AG09309 (cell line): ENCODE data around the gene IFIT1B.
"Not testable (repeated sequence)": the region's sequence is repeated elsewhere in the genome, so short reads cannot be mapped to it uniquely, and the experiment has no call there.

Experiments used
- DNase-seq: peaks from one replicate; pipeline ENCODE4 v3.0.0-alpha.2; 2010; ENCODE audit warnings: low read depth
- H3K4me3 ChIP-seq: 2 replicates; pipeline ENCODE4 v1.5.1; 2011; ENCODE audit warnings: mild to moderate bottlenecking, low read depth, low read length, moderate library complexity; ENCODE audit not compliant: control insufficient read depth
- TF ChIP-seq, protein P1 (sequence below): IDR thresholded peaks from 2 replicates; pipeline ENCODE4 v1.5.1; 2011; ENCODE audit warnings: mild to moderate bottlenecking, low read depth, low read length, inconsistent platforms; ENCODE audit not compliant: insufficient read depth, control insufficient read depth; ENCODE audit errors: missing control alignments

IFIT1B gene

DNA sequence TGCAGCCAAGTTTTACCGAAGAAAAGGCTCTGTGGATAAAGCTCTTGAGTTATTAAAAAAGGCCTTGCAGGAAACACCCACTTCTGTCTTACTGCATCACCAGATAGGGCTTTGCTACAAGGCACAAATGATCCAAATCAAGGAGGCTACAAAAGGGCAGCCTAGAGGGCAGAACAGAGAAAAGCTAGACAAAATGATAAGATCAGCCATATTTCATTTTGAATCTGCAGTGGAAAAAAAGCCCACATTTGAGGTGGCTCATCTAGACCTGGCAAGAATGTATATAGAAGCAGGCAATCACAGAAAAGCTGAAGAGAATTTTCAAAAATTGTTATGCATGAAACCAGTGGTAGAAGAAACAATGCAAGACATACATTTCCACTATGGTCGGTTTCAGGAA, 25.2 kb downstream of the IFIT1B start:
- H3K4me3 ChIP-seq = no peak overlapping the region
- DNase-seq = no peak
- TF ChIP-seq, protein P1, sequence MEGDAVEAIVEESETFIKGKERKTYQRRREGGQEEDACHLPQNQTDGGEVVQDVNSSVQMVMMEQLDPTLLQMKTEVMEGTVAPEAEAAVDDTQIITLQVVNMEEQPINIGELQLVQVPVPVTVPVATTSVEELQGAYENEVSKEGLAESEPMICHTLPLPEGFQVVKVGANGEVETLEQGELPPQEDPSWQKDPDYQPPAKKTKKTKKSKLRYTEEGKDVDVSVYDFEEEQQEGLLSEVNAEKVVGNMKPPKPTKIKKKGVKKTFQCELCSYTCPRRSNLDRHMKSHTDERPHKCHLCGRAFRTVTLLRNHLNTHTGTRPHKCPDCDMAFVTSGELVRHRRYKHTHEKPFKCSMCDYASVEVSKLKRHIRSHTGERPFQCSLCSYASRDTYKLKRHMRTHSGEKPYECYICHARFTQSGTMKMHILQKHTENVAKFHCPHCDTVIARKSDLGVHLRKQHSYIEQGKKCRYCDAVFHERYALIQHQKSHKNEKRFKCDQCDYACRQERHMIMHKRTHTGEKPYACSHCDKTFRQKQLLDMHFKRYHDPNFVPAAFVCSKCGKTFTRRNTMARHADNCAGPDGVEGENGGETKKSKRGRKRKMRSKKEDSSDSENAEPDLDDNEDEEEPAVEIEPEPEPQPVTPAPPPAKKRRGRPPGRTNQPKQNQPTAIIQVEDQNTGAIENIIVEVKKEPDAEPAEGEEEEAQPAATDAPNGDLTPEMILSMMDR = no peak

DNA sequence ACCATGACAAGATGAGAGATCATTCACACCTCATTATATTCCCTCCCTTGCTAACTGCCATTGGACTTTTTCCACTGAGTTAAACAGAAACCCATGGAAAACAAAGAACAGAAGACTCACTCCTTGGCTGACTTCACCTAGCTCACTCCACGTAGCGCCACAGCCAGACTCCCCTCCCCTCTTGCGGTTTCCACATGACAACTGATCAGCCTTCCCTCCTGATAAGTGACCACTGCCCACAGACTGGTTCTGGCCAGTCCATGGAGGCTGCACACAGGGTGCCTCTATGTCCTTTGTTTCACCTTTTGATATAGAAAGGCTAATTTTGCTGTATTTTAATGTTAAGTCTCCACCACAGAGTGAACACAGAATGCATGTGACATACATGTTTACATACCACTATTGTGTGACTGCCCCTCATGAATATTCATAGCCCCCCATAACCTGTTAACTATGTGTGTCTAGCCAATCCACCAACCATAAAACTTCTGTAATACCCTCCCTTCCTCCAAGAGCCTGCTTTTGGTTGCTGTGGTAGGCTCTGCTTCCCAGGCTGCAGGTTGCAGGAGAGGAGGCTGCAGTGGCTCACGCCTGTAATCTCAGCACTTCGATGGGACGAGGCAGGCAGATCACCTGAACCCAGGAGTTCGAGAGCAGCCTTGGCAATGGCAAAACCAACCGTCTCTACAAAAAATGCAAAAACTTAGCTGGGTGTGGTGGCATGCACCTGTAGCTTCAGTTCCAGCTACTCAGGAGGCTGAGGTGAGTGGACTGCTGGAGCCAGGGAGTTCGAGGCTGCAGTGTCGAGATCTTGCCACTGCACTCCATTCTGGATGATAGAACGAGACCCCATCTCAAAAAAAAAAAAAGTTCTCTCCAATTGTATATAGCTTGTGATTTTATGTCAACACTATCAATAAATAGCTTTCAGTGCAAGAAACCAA, 26.5 kb downstream of the IFIT1B start:
- no peak for DNase-seq
- TF ChIP-seq, protein P1 = no peak
- H3K4me3 ChIP-seq = no peak overlapping the region

DNA sequence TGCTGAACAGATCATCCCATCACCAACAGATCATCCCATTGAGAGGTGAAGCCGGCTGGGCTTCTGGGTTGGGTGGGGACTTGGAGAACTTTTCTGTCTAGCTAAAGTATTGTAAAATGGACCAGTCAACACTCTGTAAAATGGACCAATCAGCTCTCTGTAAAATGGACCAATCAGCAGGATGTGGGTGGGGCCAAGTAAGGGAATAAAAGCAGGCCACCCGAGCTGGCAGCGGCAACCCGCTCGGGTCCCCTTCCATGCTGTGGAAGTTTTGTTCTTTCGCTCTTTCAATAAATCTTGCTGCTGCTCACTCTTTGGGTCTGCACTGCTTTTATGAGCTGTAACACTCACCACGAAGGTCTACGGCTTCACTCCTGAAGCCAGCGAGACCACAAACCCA, 28.3 kb downstream of the IFIT1B start:
- not testable (repeated sequence) for DNase-seq, H3K4me3 ChIP-seq

DNA sequence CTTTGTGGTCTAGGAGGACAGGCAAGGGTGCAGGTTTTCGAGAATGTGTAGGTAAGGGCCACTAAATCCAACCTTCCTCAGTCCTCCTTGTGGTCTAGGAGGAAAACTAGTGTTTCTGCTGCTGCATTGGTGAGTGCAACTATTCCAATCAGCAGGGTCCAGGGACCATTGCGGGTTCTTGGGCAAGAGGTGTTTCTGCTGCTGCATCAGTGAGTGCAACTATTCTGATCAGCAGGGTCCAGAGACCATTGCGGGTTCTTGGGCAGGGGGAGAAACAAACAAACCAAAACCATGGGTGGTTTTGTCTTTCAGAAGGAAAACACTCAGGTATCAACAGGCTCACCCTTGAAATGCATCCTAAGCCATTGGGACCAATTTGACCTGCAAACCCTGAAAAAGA, 29.9 kb downstream of the IFIT1B start:
- DNase-seq, H3K4me3 ChIP-seq: not testable (repeated sequence)

DNA sequence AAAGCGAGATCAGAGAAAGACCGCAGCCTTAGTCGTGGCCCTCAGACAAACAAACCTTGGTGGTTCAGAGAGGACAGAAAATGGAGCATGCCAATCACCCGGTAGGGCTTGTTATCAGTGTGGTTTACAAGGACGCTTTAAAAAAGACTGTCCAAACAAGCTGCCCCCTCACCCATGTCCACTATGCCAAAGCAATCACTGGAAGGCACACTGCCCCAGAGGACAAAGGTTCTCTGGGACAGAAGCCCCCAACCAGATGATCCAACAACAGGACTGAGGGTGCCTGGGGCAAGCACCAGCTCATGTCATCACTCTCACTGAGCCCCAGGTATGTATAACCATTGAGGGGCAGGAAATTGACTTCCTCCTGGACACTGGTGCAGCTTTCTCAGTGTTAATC, 31.4 kb downstream of the IFIT1B start:
- DNase-seq, H3K4me3 ChIP-seq: not testable (repeated sequence)

DNA sequence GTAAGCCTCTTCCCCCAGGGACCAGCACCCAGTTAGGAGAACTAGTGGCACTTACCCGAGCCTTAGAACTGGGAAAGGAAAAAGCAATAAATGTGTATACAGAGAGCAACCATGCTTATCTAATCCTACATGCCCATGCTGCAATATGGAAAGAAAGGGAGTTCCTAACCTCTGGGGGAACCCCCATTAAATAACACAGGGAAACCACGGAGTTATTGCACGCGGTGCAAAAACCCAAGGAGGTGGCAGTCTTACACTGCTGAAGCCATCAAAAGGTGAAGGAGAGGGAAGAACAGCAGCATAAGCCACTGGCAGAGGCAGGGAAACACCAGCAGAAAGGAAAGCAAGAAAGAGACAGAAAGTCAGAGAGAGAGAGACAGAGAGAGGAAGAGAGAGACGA, 32.7 kb downstream of the IFIT1B start:
- H3K4me3 ChIP-seq = not testable (repeated sequence)

DNA sequence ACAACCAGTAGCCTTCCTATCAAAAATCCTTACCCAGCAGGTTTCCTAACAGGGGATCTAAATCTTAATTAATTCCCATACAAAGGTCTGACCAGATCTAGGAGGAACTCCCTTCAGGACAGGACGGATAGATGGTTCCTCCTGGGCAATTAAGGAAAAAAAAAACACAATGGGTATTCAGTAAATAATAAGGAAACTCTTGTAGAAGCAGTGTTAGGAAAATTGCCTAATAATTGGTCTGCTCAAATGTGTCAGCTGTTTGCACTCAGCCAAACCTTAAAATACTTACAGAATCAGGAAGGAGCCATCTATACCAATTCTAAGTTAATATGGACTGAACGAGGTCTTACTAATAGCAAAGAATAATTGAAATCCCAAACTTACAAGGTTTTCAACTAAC, 33.3 kb downstream of the IFIT1B start:
- DNase-seq, H3K4me3 ChIP-seq: not testable (repeated sequence)

More for the DNA sequence above, 32.7 kb downstream of the IFIT1B start:
- DNase-seq = not testable (repeated sequence)

DNA sequence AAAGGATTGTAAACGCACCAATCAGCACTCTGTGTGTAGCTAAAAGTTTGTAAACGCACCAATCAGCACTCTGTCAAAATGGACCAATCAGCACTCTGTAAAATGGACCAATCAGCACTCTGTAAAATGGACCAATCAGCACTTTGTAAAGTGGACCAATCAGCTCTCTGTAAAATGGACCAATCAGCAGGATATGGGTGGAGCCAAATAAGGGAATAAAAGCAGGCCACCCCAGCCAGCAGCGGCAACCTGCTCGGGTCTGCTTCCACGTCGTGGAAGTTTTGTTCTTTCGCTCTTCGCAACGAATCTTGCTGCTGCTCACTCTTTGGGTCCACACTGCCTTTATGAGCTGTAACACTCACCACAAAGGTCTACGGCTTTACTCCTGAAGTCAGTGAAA, 34.4 kb downstream of the IFIT1B start:
- not testable (repeated sequence) for H3K4me3 ChIP-seq, DNase-seq

DNA sequence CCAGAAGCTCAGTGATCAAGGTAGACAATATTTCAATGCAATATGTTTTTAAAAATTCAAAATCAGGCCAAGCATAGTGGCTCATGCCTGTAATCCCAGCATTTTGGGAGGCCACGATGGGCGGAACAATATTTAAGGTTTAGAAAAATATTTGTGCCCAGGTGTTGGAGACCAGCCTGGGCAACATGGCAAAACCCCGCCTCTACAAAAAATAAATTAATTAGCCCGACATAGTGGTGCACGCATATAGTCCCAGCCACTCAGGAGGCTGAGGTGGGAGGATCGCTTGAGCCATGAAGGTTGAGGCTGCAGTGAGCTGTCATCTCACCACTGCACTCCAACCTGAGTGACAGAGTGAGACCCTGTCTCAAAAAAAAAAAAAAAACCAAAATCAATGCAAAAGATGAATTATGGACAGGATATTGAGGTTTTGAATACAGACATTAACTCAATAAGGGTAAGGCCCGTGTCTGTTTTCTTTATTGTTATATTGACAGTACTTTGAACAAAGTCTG, 35.6 kb downstream of the IFIT1B start:
- TF ChIP-seq, protein P1 = no peak
- H3K4me3 ChIP-seq = no peak overlapping the region
- no peak for DNase-seq

DNA sequence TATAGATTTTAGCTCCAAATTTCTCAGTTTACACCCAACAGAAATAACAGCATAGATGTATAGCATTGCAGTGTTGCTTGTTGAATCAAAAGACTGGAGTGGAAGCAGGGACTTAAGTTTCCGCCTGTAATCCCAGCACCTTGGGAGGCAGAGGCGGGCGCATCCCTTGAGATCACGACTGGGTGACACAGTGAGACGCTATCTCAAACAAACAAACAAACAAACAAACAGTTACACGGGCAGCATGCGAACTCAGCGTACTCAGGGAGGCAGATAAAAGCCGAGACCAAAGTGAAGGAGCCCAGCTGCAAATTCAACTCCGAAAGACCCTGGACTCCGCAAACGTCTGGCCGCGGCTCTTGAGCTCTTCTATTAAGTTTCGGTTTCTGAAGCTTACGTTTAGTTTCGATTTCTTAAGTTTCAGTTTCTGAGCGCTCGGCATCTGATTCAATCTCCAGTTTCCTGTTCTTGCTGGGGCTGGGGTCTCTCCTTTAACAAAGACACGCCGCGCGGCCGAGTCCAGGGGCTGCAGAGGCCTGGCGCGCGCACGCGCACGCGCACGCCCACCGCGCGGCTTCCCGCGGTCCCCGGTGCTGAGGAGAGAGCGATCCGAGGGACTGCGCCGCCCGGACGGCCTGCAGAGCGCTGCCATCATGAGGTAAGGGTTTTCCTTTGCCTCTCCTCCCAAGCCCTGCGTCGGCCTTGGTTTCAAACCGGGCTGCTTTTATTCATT, 36.5 kb downstream of the IFIT1B start, which contains the start of gene IFIT5:
Gene IFIT5, plus strand, starts transcription at position 423 of the 733 bp plus-strand sequence. Its CDS starts 231 bp downstream, at position 654.
- TF ChIP-seq, protein P1 = no peak

More for the DNA sequence above, 36.5 kb downstream of the IFIT1B start, which contains the start of gene IFIT5:
- DNase-seq = no peak
- peak within 1 kb of the TSS; percentile 60 for H3K4me3 ChIP-seq
